SK-N-SH (cell line): ENCODE results near the gene CHST11. TPM values are rescaled to one million over a fixed set of nuclear protein-coding genes. Genes with fewer than 3 reads are reported as not detected.

Experiments
- CTCF ChIA-PET: fragments of 300-600, 350-600 bp; formaldehyde crosslinking; extraction: SDS; loops from one replicate; lab custom pipeline; 2021; lab: Yijun Ruan, JAX
- POLR2A ChIA-PET: fragments of 350-600 bp; sonication (Branson Sonifier 250); formaldehyde crosslinking; extraction: SDS; loops from one replicate; lab custom pipeline; 2020; ENCODE audit warnings: antibody characterized with exemption, inconsistent platforms; lab: Yijun Ruan, JAX
- DNase-seq: peaks from one replicate; pipeline ENCODE4 v3.0.0; 2012
- H2AFZ ChIP-seq: fragments of 200-600 bp; sonication (generic); 2 replicates; pipeline ENCODE4 v1.8.1; 2016; ENCODE audit warnings: antibody characterized with exemption, mild to moderate bottlenecking, low read depth
- H3F3A ChIP-seq: fragments of 200-600 bp; sonication (generic); replicated peaks from 2 replicates; pipeline ENCODE3; 2016; ENCODE audit warnings: antibody characterized with exemption, mild to moderate bottlenecking; ENCODE audit not compliant: insufficient read depth
- H3K27ac ChIP-seq, 2 experiments: fragments of 200-500 bp in 1 of 2; fragments of 200-600 bp in 1 of 2; sonication (Bioruptor generic) in 1 of 2; sonication (generic), shearing (Covaris generic) in 1 of 2; 2 replicates each; pipeline versions ENCODE4 v1.5.1 to v1.6.1; 2014 to 2016; ENCODE audit warnings: low read depth in 2 of 2, inconsistent platforms in 1 of 2, low read length in 1 of 2, mild to moderate bottlenecking in 1 of 2, mixed read lengths in 1 of 2
- H3K27me3 ChIP-seq: fragments of 200-600 bp; sonication (generic), shearing (Covaris generic); 2 replicates; pipeline ENCODE4 v1.6.1; 2016; ENCODE audit warnings: mixed run types; ENCODE audit not compliant: insufficient read depth
- H3K36me3 ChIP-seq, 2 experiments: fragments of 200-500 bp in 1 of 2; fragments of 200-600 bp in 1 of 2; sonication (Bioruptor generic) in 1 of 2; sonication (generic) in 1 of 2; replicated peaks in 1 of 2; 2 replicates each; pipeline versions ENCODE3 to v1.5.1; 2014 to 2016; ENCODE audit warnings: low read length in 1 of 2, mild to moderate bottlenecking in 1 of 2; ENCODE audit not compliant: insufficient read depth in 2 of 2, control insufficient read depth in 1 of 2
- H3K4me1 ChIP-seq, 2 experiments: fragments of 200-500 bp in 1 of 2; fragments of 200-600 bp in 1 of 2; sonication (Bioruptor generic) in 1 of 2; sonication (generic), shearing (Covaris generic) in 1 of 2; 2 replicates each; pipeline versions ENCODE4 v1.5.1 to v1.6.1; 2014 to 2016; ENCODE audit warnings: low read depth in 1 of 2, low read length in 1 of 2, mixed run types in 1 of 2; ENCODE audit not compliant: insufficient read depth in 2 of 2, control insufficient read depth in 1 of 2
- H3K4me2 ChIP-seq: fragments of 200-600 bp; sonication (generic), shearing (Covaris generic); 2 replicates; pipeline ENCODE4 v1.6.1; 2017; ENCODE audit warnings: mixed run types
- H3K4me3 ChIP-seq, 2 experiments: fragments of 200-500 bp in 1 of 2; fragments of 200-600 bp in 1 of 2; sonication (Bioruptor generic) in 1 of 2; sonication (generic), shearing (Covaris generic) in 1 of 2; 2 replicates each; pipeline versions ENCODE4 v1.5.1 to v1.8.1; 2014 to 2016; ENCODE audit warnings: low read depth in 2 of 2, inconsistent platforms in 1 of 2, low read length in 1 of 2, mild to moderate bottlenecking in 1 of 2, mixed read lengths in 1 of 2, moderate library complexity in 1 of 2
- H3K79me2 ChIP-seq: fragments of 200-600 bp; sonication (generic); 2 replicates; pipeline ENCODE4 v1.8.1; 2017; ENCODE audit warnings: mild to moderate bottlenecking; ENCODE audit not compliant: insufficient read depth
- H3K9ac ChIP-seq: fragments of 200-600 bp; sonication (generic); 2 replicates; pipeline ENCODE4 v1.6.1; 2017; ENCODE audit warnings: mixed run types
- H3K9me2 ChIP-seq: fragments of 200-600 bp; sonication (generic); 2 replicates; pipeline ENCODE4 v1.6.1; 2017; ENCODE audit warnings: mixed run types
- H3K9me3 ChIP-seq: fragments of 200-600 bp; sonication (generic); 2 replicates; pipeline ENCODE4 v1.6.1; 2017; ENCODE audit warnings: mixed run types, mild to moderate bottlenecking, moderate library complexity
- H4K20me1 ChIP-seq: fragments of 200-600 bp; sonication (generic); 2 replicates; pipeline ENCODE4 v1.6.1; 2017; ENCODE audit warnings: mild to moderate bottlenecking, mixed run types; ENCODE audit not compliant: insufficient read depth
- EZH2phosphoT487 ChIP-seq: fragments of 200-600 bp; sonication (generic); IDR thresholded peaks from 2 replicates; pipeline ENCODE4 v1.6.1; 2017; ENCODE audit warnings: low read depth, mixed run types, mild to moderate bottlenecking, antibody characterized with exemption, moderate library complexity, borderline replicate concordance
- MAX ChIP-seq: IDR thresholded peaks from 2 replicates; pipeline ENCODE4 v1.4.0; 2012; ENCODE audit warnings: low read depth
- NRF1 ChIP-seq: IDR thresholded peaks from 2 replicates; pipeline ENCODE4 v1.6.1; 2012; ENCODE audit warnings: low read depth, mild to moderate bottlenecking, low read length
- POLR2AphosphoS5 ChIP-seq: IDR thresholded peaks from 2 replicates; pipeline ENCODE4 v1.6.1; 2012; ENCODE audit warnings: low read depth, low read length
- RCOR1 ChIP-seq: fragments of 150-350 bp; IDR thresholded peaks from 2 replicates; pipeline ENCODE4 v1.6.1; 2017; ENCODE audit warnings: antibody characterized with exemption, low read length
- RFX5 ChIP-seq: IDR thresholded peaks from 2 replicates; pipeline ENCODE4 v1.6.1; 2012; ENCODE audit warnings: mild to moderate bottlenecking, improper control_type of control experiment, low read length
- SIN3A ChIP-seq: IDR thresholded peaks from 2 replicates; pipeline ENCODE4 v1.6.1; 2012; ENCODE audit warnings: low read depth, mild to moderate bottlenecking, low read length, moderate library complexity, borderline replicate concordance
- TAF1 ChIP-seq: IDR thresholded peaks from 2 replicates; pipeline ENCODE4 v1.6.1; 2012; ENCODE audit warnings: low read depth, mild to moderate bottlenecking, low read length, moderate library complexity, borderline replicate concordance
- TCF12 ChIP-seq: IDR thresholded peaks from 2 replicates; pipeline ENCODE4 v1.4.0; 2012
- USF2 ChIP-seq: fragments of 150-350 bp; IDR thresholded peaks from 2 replicates; pipeline ENCODE4 v1.6.1; 2017; ENCODE audit warnings: antibody characterized with exemption, low read length, low read depth, borderline replicate concordance
- YY1 ChIP-seq: IDR thresholded peaks from 2 replicates; pipeline ENCODE4 v1.4.0; 2012; ENCODE audit warnings: low read depth, mild to moderate bottlenecking
- WGBS: methylation state at CpG from one replicate; pipeline ENCODE4 v1.1.6; 2017; ENCODE audit warnings: low lambda C conversion rate; 5-methylcytosine and 5-hydroxymethylcytosine counted together
- polyA plus RNA-seq, 3 experiments: library from polyadenylated mRNA; depleted of rRNA; stranded (reverse); fragments of >200 nt; gene quantifications; 2 replicates each; pipeline ENCODE4 v1.2.3, GENCODE V29; 2012

The CHST11 gene
- polyA plus RNA-seq, 1 of the 3 experiments (the other 2 are of a cell fraction) = 18.6 TPM

DNA sequence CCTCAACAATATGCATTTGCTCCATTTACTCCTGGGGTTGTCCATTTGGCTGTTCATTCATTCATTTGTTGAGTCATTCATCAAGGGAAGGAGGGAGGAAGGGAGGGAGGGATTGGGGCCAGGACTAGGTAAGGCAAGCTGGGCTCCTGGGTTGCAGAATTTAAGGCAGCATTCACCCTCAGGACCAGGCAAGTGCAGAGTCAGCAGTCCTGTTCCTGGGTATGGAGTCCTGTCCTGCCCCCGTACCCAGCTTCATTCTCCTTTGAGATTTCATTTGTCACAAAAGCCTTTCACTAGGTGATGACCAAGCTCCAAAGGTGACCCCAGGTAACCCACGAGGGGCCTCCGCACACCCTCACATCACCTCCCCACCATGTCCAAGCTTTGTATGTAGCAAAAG, 178.1 kb downstream of the CHST11 start:
- H3K4me1 ChIP-seq = no peaks in the 10 kb centered on the region

DNA sequence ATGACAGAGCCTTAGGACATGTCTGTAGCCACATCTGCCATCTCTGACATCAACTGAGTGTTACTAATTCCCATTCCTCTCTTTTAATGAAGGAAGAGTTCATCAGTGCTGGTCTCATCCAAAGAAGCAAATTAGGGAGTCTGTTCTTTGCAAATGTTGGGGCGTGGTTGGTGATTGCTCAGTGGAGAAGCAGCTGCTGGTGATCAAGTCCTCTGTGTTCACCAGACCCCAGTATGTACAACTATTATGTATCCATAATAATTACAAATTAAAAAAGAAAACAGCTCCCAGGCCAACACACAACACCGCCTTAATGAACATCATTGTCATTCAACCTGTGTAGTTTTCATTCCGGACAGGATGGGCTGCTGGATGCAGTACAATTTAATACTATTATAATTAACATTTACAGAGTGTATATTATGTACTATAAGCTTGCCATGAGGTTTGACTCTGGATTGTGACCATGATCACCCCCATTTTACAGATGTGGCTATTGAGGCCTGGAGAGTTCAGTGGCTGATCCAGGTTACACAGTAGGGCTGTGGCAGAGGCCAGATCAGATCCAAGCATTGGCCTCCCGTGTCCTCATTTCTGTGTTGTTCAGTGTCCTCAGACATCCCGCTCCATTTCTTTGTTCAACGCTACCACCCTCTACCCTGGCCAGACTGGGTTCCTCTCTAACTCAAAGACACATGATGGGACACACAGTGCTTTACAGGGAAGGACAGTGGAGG, 179.0 kb downstream of the CHST11 start:
- POLR2A ChIA-PET = no interaction called here
- Histone ChIP-seq H3K9ac (no peak overlapping the region), H2AFZ (no peak overlapping the region), H3K79me2 (no peaks in the 10 kb centered on the region)
- TF ChIP-seq YY1 (no peak), EZH2phosphoT487 (no peak), RCOR1 (no peak)
- TF ChIP-seq, all 33 proteins: peak for 0
- no peaks in the 10 kb centered on the region for H3K27me3 ChIP-seq
- H3K4me3 ChIP-seq = no peak overlapping the region
- H3K4me2 ChIP-seq = no peak overlapping the region
- H3K9me3 ChIP-seq = no peaks in the 10 kb centered on the region
- no peaks in the 10 kb centered on the region for H3K36me3 ChIP-seq
- H3K27ac ChIP-seq = no peak overlapping the region
- H3K9me2 ChIP-seq = no peaks in the 10 kb centered on the region
- no peaks in the 10 kb centered on the region for H4K20me1 ChIP-seq
- CTCF ChIA-PET = interaction anchor here (1.1 to 2.1 kb wide), 2 partner anchors 10 to 11 kb away, joined by 3 to 6 read pairs; no protein-coding TSS in a partner anchor
- no peaks in the 10 kb centered on the region for H3F3A ChIP-seq
- no peak for DNase-seq
- no peaks in the 10 kb centered on the region for H3K4me1 ChIP-seq
- 95% methylated on average over 6 of the region's 6 CpGs for WGBS

More for the DNA sequence above, 178.1 kb downstream of the CHST11 start:
- H3K9ac ChIP-seq = no peak overlapping the region
- 93% methylated on average over 3 of the region's 3 CpGs for WGBS
- H4K20me1 ChIP-seq = no peaks in the 10 kb centered on the region
- no peaks in the 10 kb centered on the region for H3K79me2 ChIP-seq
- no peaks in the 10 kb centered on the region for H3F3A ChIP-seq
- CTCF ChIA-PET = interaction anchor here (1.0 to 2.1 kb wide), 5 partner anchors 9 to 178 kb away, joined by 3 to 6 read pairs (median 4); partner anchors contain the start of gene CHST11
- H3K27ac ChIP-seq = no peak overlapping the region
- no peaks in the 10 kb centered on the region for H3K9me2 ChIP-seq
- H3K4me3 ChIP-seq = no peak overlapping the region
- no peaks in the 10 kb centered on the region for H3K9me3 ChIP-seq
- H3K27me3 ChIP-seq = no peaks in the 10 kb centered on the region
- H2AFZ ChIP-seq = no peak overlapping the region
- POLR2A ChIA-PET = no interaction called here
- H3K4me2 ChIP-seq = no peak overlapping the region
- TF ChIP-seq RFX5 (no peak), TCF12 (no peak), TAF1 (no peak), NRF1 (no peak), MAX (no peak), POLR2AphosphoS5 (no peak), SIN3A (no peak), USF2 (no peak)
- H3K36me3 ChIP-seq = no peaks in the 10 kb centered on the region
- DNase-seq = no peak
